ENCODE data around the gene NPC1. TPM values are rescaled to one million over a fixed set of nuclear protein-coding genes. Genes with fewer than 3 reads are reported as not detected.

NPC1 gene
- total and polyA plus RNA-seq, 2 donors (not counting 3 experiments of a cell fraction or from before 2014, with no cell fraction given): 40.6 to 45.2 TPM

- H3K9me1 ChIP-seq (replicated peaks; ENCODE audit: control insufficient read depth, extremely low read depth, insufficient read depth, low read length): no peaks in the 10 kb centered on the region
- H3K27me3 ChIP-seq (ENCODE audit: control insufficient read depth in 2 of 2, insufficient read depth in 2 of 2, low read length in 2 of 2): peaks cover 4 to 11% of the 10 kb centered on the region in 2 experiments
- H3K9ac ChIP-seq (replicated peaks; ENCODE audit: extremely low read depth, insufficient read depth, low read length): no peak overlapping the region
- H3K36me3 ChIP-seq (ENCODE audit: control insufficient read depth in 2 of 2, extremely low read depth in 1 of 2, insufficient read depth in 2 of 2, low read length in 2 of 2): no peaks in the 10 kb centered on the region
- no peak overlapping the region for H2AFZ ChIP-seq (ENCODE audit: low read depth, low read length)
- no peak for TF ChIP-seq EZH2 (IDR thresholded peaks at IDR 0.05; ENCODE audit: borderline replicate concordance, low read depth, low read length, severe bottlenecking)
- no peak for TF ChIP-seq FOS (IDR thresholded peaks at IDR 0.05; ENCODE audit: borderline replicate concordance, insufficient read depth, low read length)
- no peak for TF ChIP-seq CTCF (IDR thresholded peaks at IDR 0.05; ENCODE audit: extremely low read depth in 1 of 2, insufficient read depth in 1 of 2, low read depth in 1 of 2, low read length in 2 of 2)
- TF ChIP-seq POLR2AphosphoS5 (IDR thresholded peaks at IDR 0.05; ENCODE audit: insufficient read depth, low read depth, low read length): no peak
- TF ChIP-seq MAX (IDR thresholded peaks at IDR 0.05; ENCODE audit: insufficient read depth, insufficient read length): no peak
- TF ChIP-seq POLR2A (IDR thresholded peaks at IDR 0.05; ENCODE audit: low read depth, low read length): no peak
- no peak for TF ChIP-seq JUN (IDR thresholded peaks at IDR 0.05; ENCODE audit: borderline replicate concordance, insufficient read depth, insufficient read length, low read depth)
- TF ChIP-seq GATA2 (IDR thresholded peaks at IDR 0.05; ENCODE audit: insufficient read depth, insufficient read length, low read depth, low read length): no peak
- no peak for TF ChIP-seq MYC (IDR thresholded peaks at IDR 0.05; ENCODE audit: low read depth, low read length)
- BruUV-seq (replicated peaks): no TSS peak
- no peak overlapping the region for H3K27ac ChIP-seq (ENCODE audit: insufficient read depth, low read depth, low read length)
- H3K4me3 ChIP-seq (replicated peaks in 1 of 3; ENCODE audit: insufficient read depth in 1 of 3, low read depth in 1 of 3, low read length in 3 of 3): no peak overlapping the region
- dilution Hi-C loops (cut with MboI; ENCODE audit: extremely low pct_ligation_motif_present, low sequenced_read_pairs) (loop anchor here (25.0 kb wide), 1 partner anchor 495 kb away; no protein-coding TSS in a partner anchor), intact Hi-C loops (cut with micrococcal nuclease) (no loop called here)
- DNase-seq (ENCODE audit: low read depth, low spot score) (no peak), FAIRE-seq (no peak)
- no peaks in the 10 kb centered on the region for H3K9me3 ChIP-seq (replicated peaks; ENCODE audit: control insufficient read depth, insufficient read depth, low read length)
- no peaks in the 10 kb centered on the region for H3K79me2 ChIP-seq (ENCODE audit: control insufficient read depth, insufficient read depth, low read length)
- no peak overlapping the region for H3K4me2 ChIP-seq (ENCODE audit: insufficient read depth, low read length)
- no peaks in the 10 kb centered on the region for H4K20me1 ChIP-seq (replicated peaks; ENCODE audit: control insufficient read depth, extremely low read depth, insufficient read depth, low read length)
- peaks cover 6% of the 10 kb centered on the region for H3K4me1 ChIP-seq (ENCODE audit: control insufficient read depth, extremely low read depth, insufficient read depth, low read length)
- POLR2A ChIA-PET: no interaction called here
- CTCF ChIA-PET: interaction anchor here (2.8 kb wide), 1 partner anchor 85 kb away, joined by 18 read pairs; no protein-coding TSS in a partner anchor
These were observed 31.2 kb upstream of the NPC1 start for GRCh38 chr18:23617412-23618014.

All from endothelial cell of umbilical vein (primary cell).